GDM1 (cell line): ENCODE data around the gene FBXO44.
A peak's percentile ranks its signal among the peaks of the same experiment; 100 is the strongest.

Experiments
- DNase-seq: peaks from one replicate; lab custom pipeline; 2025; lab: John Stamatoyannopoulos, UW

The FBXO44 gene

DNA sequence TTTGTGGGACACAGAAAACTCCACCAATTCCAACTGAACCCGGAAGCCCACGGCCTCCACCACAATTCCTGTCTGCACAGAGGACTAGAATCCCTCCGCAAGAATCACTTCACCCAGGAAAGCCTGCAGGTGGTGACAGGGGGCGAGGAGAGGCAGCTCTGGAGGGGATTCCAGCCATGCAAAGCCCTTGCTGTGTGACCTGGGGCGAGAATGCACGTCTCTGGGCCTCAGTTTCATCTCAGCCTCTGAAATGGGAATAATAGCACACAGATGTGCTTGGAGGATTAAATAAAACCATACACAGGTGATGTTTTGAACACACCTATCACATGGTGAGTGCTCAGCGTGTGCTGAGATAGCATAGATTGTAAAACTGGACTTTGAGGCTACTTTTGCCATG is 14.6 kb upstream of the FBXO44 start:
- no peak for DNase-seq

DNA sequence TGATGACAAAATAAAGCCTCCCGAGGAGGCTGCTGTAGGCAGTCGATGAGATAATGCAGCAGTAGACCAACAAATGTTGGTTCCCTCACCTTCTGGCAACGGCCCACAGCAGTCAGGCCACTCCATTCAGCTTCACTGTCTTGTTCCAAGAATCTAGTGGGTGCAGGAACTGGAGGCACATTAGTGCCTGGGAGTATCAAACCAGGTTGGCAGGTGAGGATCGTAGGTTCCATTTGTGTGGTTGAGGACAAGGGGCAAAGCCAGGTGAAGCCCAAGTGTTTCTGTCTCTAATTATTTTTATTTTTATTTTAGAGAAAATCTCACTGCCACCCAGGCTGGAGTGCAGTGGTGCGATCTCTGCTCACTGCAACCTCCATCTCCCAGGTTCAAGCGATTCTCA is 13.7 kb upstream of the FBXO44 start:
- DNase-seq: no peak

DNA sequence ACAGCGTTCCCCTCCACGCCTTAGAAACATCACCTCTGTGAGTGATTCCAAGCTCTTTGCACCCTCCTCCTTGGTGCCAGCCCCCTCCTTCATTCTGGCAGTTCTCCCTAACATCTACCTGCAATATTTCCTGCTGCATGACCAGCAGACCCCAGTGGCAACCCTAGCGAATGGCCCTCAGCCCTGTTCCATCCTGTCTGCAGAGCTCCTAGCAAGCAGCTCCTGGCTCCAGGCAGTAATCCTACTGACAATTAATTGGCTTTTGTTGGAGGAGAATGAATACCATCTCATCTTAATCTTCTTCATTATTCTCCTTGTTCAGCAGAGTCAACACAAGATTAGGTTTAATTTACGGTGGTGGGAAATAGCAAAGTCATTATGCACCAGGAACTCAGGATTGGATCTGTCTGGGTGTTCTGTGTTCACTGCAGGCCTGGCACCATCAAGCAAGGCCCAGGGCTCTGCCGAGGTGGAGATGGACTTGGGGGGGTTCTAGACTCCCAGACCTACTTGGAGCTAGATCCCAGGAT is 12.8 kb upstream of the FBXO44 start:
- no peak for DNase-seq

DNA sequence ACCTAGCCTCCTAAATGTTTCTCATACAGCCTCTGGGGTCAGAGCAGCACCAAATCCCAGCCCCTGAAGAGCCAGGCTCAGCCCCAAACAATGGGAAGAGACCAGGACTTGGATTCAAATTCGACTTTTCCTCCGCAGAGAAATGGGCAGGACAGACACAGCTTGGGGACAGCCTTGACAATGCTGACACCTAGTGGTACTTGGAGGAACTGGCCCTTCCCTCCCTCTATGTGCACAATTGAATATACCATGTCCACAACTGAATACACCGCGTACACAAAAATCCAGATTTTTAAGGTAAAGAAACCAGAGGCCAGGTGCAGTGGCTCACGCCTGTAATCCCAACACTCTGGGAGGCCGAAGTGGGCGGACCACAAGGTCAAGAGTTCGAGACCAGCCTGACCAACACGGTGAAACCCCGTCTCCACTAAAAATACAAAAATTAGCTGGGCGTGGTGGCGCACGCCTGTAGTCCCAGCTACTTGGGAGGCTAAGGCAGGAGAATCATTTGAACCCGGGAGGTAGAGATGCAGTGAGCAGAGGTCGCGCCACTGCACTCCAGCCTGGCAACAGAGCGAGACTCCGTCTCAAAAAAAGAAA is 12.2 kb upstream of the FBXO44 start:
- peak; percentile 23 for DNase-seq

DNA sequence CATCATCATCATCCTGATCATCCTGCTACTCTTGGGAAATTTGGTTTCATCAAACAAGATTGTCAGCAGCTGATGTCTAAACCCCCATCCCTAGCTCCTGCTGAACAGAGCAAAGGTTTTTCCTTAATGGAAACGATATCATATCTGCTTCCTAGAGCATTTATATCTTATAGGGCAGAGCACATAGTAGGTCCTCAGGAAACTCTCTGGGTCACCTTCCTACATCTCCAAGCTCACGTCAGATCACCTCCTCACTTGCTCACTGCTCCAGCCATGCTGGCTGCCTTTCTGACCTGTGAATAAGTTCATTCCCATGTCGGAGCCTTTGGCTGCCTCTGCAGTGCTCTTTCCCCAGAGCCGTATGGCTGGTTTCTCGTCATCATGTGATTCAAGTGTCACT is 10.9 kb upstream of the FBXO44 start:
- DNase-seq: no peak

DNA sequence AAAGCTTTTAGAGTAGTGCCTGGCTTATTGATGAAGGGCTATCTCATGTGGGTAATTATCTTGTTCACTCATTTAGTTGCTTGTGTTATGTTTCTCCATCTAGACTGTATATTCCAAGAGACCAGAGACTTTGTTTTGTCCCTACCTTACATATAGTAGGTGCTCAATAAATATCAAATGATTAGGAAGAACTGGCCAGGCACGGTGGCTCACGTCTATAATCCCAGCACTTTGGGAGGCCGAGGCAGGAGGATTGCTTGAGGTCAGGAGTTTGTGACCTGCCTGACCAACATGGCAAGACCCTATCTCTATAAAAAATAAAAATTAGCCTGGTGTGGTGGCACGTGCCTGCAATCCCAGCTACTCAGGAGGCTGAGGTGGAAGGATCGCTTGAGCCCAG is 9.4 kb upstream of the FBXO44 start:
- no peak for DNase-seq

DNA sequence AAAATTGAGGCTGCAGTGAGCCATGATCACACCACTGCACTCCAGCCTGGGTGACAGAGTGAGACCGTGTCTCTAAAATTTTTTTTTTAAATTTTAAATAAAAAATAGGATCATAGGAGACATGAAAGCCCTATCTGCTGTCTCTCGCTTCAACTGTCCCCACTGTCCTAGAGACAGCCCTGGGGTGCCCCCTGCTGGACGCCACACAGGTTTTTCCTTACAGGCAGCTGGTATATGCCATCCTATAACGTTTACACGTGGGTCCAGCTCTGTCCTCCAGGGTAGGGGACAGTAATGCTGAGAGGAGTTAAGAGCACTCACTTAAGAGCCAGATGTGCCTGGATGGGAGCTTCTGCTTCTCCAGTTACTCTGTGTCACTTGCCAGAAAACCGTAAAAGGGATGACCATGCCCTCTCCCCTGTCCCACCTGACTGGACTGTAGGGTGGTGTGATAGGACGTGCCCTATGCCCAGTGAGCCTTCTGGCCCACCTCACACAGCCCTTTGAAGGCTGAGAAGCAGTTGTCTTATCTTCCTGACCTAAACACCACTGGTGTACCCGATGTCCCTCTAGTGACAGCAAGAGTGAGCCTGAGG is 8.9 kb upstream of the FBXO44 start:
- DNase-seq: peak; percentile 56

DNA sequence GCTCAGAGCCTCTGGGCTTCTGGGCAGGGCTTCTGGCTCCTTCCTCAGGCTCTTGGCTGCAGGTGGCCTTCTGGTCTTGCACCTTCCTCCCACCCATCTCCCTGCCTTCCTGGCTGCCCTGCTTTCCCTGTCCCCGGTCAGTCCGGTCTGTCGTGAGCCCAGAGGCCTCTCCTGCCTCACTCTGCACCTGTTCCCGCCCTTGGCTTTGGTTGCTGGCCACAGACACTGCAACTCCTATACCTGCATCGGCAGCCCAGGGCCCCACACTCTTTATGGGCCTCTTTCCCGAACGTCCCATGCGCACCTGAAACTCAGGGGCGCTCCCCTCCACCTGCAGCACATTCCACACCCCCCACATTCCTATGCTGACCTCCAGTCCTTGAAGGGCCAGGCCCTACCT is 8.4 kb upstream of the FBXO44 start:
- no peak for DNase-seq

DNA sequence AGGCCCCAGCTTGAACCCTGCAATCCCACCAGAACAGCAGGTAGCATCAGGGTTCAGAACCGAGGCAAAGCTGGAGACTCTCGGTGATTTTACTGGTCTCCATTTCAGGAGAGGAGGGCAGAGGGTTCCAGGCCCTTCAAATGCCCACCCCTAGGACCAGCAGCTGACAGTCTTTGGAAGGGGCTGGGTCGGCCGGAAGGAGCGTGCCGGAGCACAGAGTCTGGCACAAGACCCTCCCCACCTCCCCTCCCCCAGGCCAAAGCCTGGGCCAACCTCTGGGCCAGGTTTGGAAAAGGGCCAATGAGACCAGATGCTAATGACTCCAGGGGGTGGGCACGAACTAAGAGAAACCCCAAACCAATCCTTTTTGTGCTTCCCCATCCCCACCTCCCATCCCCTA is 7.3 kb upstream of the FBXO44 start:
- DNase-seq: no peak

DNA sequence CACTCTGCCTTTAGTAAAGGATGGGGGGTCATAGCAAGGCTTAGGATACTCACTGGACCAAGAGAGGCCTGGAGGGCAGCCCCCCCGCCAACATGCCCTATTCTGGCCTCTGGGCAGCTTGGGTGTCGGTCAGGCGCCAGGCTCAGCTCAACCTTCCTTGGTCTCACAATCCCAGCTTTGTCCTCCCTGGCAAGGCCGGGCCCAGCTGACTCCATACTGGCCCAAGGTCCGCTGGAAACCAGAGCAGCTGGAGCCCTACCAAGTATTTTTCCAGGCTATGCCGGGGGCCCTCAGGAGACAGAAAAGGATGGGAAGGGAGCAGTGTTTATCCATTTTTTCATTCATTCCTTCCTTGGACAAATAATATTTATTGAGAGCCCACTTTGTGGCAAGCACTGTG is 6.6 kb upstream of the FBXO44 start:
- DNase-seq: no peak

DNA sequence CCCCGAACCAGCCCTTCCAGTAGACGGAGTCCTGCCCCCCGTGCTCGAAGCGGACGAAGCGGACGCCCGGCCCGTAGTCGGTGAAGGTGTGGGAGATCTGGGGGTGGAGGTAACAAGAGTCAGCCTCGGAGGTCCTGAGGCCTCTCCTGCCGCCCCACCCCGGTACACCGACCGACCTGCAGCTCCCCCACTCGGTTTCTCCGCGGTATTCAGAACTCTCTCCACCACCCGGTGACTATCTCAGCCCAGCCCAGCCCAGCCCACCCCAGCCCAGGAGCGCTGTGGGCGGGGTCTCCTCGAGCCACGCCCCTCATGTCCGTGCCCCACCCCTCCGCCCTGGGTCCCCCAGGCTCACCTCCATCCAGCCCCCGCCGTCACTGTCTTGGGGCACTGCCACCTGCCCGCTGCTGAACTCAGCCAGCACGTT is 5.9 kb upstream of the FBXO44 start:
- DNase-seq: no peak

DNA sequence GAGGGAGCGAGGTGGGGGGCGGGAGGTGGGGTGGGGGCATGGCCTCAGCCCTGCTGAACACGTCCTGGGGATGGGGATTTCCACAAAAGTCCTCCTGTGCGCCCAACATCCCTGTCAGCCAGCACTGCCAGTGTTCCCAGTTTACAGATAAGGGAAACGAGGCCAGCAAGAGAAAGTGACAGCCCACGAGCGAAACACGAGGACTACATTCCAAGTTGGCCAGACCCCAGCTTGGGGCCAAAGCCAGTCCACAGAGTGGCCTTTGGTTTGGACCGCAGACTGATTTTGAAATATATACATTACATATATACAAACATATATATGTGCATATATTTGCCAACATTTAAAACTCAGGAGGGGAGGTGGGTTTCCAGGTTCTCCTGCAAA is 5.4 kb upstream of the FBXO44 start:
- no peak for DNase-seq

DNA sequence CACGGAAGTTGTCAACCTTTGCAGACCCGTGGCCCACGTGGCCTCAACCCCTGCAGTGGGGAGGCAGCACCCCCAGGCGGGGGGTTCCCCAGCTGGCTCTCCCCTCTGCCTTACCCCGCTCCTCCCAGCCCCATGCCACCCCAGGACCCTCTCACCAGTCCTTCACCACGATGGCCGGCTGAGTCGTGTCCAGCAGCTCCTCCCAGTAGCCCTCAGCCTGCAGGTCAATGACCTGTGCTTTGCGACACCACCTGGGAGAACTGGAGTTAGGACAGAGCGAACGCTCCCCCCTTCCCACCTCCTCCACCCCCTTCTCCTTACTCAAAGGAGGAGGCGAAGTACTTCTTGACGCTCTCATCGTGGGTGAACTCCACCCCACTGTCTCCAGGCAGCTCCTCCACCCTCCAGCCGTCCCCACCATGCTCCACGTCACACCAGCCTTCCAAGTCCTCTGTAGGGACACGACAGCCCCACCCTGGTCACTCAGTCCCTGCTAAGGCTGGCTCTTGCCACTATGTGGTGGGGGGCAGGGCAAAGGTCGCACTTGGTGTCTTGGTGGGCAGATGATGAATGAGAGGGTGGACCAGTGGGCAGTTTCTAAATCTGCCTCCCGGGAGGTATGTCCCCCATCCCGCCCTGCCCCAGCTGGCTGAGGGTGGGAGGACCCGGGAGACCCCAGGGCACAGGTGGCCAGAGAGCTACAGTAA is 4.9 kb upstream of the FBXO44 start:
- no peak for DNase-seq

DNA sequence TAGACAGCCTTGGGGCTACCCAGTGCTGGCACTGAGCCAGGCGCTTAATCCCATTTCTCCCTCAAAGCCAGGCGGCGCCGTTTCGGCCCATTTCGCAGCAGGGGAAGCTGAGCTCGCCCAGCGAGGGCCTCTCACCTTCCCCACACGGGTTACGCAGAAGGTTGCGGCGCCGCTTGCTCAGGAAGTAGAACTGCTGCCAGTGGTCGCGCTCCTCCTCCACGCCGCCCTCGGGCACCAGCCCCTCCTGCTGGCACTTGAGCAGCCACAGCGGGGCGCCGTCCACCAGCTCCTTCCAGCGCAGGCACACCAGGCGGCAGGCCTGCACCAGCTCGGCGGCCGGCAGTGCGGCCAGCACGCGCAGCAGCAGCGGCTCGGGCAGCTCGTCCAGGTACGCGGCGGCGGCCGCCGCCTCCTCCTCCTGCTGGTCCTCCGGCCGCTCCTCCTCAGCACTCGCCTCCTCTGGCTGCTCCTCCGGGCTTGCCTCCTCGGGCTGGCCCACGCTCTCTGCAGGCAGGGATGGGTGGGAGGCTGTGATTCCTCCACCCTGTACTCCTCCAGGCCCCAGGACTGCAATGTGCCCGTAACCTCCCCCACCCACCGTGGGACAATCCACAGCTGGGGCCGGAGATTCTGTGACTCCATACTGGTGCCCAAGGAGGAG is 4.2 kb upstream of the FBXO44 start:
- DNase-seq: peak; percentile 46

DNA sequence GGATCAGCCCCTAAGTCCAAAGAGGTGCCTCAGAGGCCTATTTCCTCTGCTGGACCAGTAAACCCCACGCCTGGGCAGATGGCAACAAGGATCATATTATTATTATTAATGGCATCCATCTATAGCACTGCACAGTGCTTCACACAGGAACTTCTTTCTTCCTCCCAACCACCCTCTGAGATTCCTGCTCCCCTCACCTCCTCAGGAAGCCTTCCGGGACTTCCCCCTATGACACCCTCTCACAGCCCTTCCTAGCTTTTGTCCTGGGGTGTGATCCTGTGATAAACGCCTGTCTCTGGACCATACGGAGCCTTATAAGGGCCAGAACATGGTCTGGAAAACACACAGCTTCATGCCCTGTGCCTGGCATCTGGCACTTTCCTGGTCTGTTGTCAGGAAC is 3.7 kb upstream of the FBXO44 start:
- no peak for DNase-seq

DNA sequence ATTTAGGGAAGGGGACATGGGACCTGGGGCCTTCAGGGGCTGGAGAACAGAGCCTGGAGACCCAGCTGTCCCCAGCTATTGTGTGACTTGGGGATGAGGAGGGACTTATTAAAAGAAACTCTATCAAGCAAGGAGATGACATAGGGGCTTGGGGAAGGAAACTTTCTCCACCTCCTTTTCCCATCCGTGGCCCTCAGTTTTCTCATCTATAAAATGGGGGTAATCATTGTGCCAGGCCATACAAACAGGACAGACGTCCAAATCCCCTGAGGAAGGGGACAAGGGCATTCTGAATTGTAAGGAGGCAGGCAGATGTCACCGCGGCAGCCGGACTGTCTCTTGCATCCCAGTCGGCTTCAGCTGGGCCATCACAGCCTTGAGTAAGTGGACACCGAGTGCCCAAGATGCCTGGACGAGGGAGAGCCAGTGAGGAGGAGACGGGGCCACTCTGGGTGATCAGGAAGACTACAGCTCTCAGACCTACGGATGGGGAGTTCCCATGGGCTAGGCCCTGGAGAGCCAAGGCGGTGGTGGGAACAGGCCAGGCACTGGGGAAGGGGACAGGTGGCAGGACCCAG is 2.4 kb upstream of the FBXO44 start:
- DNase-seq: no peak

DNA sequence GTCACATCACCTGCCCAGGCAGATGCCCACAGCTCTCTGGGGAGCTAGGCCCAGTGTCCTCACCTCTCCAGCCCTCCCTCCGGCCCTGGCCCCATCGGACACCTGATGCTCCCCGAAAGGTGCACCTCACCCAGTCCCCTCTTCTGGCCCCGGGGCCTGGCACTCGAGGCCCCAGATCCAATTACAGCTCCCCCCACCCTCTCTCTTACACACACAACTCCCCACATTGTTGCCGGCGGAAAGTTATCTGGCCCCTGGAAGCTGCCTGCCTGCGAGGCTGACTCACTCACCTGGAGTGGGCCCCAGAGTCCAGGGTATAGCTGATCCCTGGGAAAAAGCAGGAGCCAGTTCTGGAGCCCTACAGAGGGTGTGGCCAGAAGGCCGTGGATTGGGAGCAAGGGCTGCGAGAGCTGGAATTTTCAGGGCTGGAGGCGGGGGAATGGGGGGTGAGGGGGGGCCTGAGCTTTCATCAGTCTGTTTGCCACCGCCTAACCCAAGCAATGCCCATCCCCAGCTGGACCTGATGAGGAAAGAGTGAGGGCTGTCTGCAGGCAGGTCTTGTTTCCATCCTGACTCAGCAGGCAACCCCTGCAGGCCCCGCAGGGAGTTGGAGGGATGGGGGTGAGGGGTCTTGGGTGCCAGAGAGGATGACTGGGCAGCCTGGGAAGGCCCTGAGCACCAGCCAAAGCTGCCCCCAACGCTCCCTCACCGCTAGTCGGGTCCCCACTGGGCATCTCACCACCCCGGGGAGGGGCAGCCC is 1.4 kb upstream of the FBXO44 start:
- DNase-seq: no peak

DNA sequence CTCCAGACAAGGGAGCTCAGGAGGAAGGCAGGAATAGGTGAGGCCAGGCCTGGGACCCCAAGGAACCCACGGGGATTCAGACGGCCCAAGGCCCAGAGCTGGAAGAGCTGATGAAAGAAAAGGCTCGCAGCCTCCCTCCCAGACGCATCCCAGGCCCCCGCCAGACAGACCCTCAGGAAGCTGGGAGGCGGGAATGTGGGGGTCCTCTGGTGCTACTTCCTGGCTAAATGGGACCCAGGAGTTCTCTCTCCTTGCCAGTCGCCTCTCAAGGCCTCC is 878 bp upstream of the FBXO44 start:
- no peak for DNase-seq

DNA sequence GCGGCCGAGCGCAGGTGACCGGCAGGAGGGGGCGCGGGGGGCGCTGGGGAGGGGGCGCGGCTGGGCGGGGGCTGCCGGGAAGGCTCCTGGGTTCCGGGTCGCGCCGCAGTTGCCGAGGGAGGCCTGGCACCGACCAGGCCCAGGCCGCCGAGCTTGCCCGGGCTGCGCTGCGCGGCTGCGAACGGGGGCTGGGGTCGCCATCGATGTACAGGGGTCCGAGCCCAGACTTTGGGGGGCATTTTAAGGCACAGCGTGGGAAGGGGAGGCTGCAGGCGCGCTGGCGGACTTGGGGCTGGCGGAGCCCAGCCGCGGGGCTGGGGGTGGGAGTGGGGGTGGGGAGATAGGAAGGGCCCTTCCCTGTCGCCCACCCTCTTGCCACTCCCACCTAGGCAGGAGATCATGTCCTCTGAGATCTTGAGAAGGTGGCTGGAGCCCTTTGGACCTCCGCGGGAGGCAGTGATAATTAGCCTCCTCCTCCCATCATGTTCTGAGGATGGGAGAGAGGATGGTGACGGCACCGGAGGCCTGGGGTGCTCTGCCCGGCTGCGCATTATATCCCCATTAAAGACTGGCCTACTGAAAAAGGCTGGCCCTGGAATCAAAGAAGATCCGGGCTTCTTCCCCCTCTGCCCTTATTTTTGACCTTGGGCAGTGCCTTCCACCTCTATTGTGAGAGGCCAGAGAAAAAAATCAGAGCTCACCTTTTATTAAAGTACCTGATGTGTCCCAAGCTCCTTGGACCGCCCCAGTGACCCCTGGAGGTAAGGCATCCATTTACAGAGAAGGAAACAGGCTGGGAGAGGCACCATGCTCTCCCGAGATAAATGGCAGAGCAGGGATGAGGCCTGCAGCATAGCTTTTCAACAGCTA is 497 bp downstream of the FBXO44 start:
- no peak for DNase-seq

DNA sequence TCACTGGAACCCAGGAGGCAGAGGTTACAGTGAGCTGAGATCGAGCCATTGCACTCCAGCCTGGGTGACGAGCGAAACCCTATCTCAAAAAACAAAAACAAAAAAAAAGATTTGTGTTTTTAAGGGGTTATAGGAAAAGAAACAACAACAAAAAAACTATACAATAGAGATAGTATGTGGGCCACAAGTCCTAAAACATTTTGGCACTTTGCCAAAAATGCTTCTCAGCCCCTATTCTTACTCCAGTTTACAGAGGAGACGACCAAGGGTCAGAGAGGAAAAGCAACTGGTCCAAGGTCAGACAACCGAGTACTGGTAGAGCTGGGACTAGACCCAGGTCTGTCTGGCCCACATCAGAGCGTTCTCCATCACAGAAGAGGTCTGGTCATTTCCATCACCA is 3.0 kb downstream of the FBXO44 start:
- DNase-seq: no peak

DNA sequence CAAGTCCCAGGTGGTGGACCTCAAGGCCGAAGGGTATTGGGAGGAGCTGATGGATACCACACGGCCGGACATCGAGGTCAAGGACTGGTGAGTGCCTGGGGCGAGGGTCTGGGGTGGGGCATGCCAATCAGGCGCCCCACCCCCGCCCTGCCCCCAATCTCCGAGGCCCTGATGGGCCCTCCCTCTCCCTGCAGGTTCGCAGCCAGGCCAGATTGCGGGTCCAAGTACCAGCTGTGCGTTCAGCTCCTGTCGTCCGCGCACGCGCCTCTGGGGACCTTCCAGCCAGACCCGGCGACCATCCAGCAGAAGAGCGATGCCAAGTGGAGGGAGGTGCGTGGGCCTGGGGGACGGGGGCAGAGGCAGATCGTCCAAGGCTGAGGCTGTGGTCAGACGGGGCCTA is 3.9 kb downstream of the FBXO44 start:
- DNase-seq: no peak
